22Rv1 (cell line): Measurements from ENCODE around the gene CDIP1.

Source experiments
- H3K27ac ChIP-seq: fragments of 450-650 bp; 2 replicates; pipeline ENCODE4 v1.5.1; 2017
- CTCF ChIP-seq: fragments of 450-650 bp; IDR thresholded peaks from 2 replicates; pipeline ENCODE4 v1.5.1; 2017; ENCODE audit warnings: mild to moderate bottlenecking
- ZFX ChIP-seq: fragments of 450-650 bp; IDR thresholded peaks from 2 replicates; pipeline ENCODE4 v1.6.1; 2017; ENCODE audit warnings: antibody characterized with exemption, borderline replicate concordance

The CDIP1 gene

GRCh38 chr16:4475880-4476788 is 62.4 kb downstream of the CDIP1 start, which contains the start of gene HMOX2:
HMOX2 (plus strand) TSS chr16:4476398; CDS start chr16:4505525, 29,127 bp downstream.
- peak; percentile 78 for TF ChIP-seq CTCF
- TF ChIP-seq ZFX = no peak
- H3K27ac ChIP-seq = peak within 1 kb of the TSS; percentile 96

GRCh38 chr16:4474192-4474961 is 64.2 kb downstream of the CDIP1 start, which contains the start of gene NMRAL1:
NMRAL1 (minus strand) TSS chr16:4474625; CDS start chr16:4474132, 493 bp downstream.
- H3K27ac ChIP-seq = peak within 1 kb of the TSS; percentile 96
- TF ChIP-seq CTCF (no peak), ZFX (no peak)

- peak overlapping the region; percentile 96; the same call in 1 of the 2 replicates for H3K27ac ChIP-seq
- TF ChIP-seq CTCF (no peak), ZFX (no peak)
Measured at GRCh38 chr16:4472880-4473279, 65.7 kb downstream of the CDIP1 start.

GRCh38 chr16:4471869-4472268 is 66.7 kb downstream of the CDIP1 start:
- no peak for TF ChIP-seq CTCF
- no peak for TF ChIP-seq ZFX
- no peak overlapping the region for H3K27ac ChIP-seq

- no peak for TF ChIP-seq CTCF
- no peak for TF ChIP-seq ZFX
- no peak overlapping the region for H3K27ac ChIP-seq
Measured at GRCh38 chr16:4468972-4469371, 69.6 kb downstream of the CDIP1 start.

- H3K27ac ChIP-seq = no peak overlapping the region
- TF ChIP-seq CTCF (no peak), ZFX (no peak)
Measured at GRCh38 chr16:4467916-4468315, 70.7 kb downstream of the CDIP1 start.
